NCI-H1092 treated with DMSO at 0.1 percent for 48 hours (cell line): ENCODE results near the gene CUBN.

ENCODE experiments used
- DNase-seq: peaks from one replicate; lab custom pipeline; 2025; lab: John Stamatoyannopoulos, UW

The CUBN gene

DNA sequence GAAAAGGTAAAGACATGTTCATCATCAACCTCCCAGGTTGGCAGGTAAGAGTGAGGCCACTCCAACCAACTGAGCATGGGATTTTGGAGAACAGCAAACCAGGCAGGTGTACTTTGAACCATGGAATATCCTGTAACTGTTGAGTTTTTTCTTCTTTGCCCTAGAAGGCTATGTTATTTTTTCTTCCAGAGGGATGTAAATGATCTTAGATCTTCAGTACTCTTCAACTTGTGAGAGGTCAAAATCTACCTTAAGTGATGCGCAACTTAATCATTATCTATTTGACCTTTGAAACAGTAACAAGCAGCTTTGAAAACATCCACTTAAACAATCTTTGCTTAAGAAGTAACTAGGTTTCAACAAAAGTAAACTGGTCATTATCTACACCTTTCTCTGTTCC, at the start of gene CUBN:
Gene CUBN, minus strand, starts transcription at position 71 of the 400 bp plus-strand sequence. Its CDS starts 46 bp downstream, at position 25.
- DNase-seq = no peak

- no peak for DNase-seq
Observed at GRCh38 chr10:17179002-17179401, 49.4 kb upstream of the CUBN start.

GRCh38 chr10:17178006-17178405, 48.4 kb upstream of the CUBN start:
- DNase-seq = no peak

GRCh38 chr10:17177014-17177413, 47.4 kb upstream of the CUBN start:
- no peak for DNase-seq

GRCh38 chr10:17176091-17176490, 46.5 kb upstream of the CUBN start:
- no peak for DNase-seq

DNA sequence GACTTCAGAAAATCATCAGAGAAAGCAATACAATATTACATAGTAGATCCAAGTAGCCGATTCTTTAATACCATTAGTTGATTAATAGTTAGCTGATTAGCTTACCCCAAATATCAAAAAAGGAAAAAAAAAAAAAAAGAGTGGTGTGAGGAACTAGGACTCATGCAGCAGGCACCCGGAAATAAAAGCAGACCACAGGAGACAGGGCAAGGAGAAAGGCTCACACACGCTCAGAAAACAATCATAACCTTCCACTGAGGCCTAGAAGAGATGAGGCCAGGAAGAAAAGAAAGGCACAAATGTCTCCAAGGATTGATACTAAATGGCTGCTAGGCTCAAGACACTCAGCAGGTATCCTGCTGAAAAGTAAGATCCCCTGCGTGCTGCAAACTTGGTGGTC, 45.9 kb upstream of the CUBN start:
- DNase-seq = no peak

DNA sequence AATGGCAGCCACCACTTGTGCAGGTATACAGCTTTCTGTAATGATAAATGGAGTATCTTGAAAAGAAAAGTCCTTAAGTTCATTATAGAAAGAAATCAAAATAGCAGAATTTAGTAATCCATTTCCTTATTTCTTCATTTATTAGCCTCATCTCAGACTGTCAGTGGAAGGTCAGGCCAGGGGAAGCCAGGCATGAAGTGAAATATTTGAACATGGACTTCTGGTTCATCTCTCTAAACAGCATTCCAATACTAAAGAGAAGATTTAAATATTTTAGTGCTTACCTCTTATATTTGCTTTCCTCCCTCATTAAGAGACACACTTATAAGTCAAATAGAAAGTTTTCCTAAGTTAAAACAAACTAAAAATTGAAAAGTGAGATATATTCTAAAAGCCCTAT, 45.0 kb upstream of the CUBN start:
- DNase-seq = no peak

DNA sequence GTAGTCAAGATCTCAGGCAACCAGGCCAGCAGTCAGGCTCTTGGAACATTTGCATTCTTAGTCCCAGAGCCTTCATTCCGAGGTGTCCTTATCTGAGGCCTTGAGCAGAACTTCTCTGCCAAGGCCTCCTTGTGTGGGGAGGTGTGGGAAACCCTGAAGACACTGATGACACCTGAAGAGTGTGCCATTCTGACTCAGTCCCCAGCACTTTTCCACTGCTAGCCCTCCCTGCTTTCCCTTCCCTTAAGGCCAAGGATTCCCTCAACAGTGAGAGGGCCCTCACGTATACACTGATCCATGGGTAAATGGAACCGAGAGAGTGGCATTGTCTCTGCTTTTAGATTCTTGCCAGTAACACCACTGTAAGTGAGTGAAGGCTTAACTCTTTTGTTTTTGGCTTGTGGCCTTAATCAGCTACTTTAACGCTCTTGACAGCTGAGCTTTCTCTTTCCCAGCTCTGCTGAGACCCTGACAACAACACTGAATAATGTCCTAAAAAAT, 41.6 kb upstream of the CUBN start:
- DNase-seq = no peak

- no peak for DNase-seq
Observed at GRCh38 chr10:17169803-17170202, 40.2 kb upstream of the CUBN start.

- DNase-seq = no peak
Observed at GRCh38 chr10:17166699-17167098, 37.1 kb upstream of the CUBN start.

DNA sequence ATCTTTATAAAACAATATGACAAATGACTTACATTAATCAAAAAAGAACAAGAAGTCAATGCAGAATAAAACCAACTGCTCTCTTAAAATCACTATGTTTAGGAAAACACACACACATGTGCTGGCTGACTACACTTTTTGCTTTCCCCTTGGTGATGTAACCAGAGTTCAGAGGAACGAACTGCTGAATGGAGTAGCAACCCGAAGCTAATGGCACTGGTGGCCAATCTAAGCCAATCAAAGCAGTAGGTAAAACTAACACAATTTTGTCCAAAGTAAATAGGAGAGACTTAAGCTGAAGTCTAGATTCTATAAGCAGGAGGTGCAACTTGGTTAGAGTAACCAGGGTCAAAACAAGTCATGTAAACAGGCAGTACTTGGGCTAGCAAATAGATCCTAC, 33.2 kb upstream of the CUBN start:
- DNase-seq = no peak

DNA sequence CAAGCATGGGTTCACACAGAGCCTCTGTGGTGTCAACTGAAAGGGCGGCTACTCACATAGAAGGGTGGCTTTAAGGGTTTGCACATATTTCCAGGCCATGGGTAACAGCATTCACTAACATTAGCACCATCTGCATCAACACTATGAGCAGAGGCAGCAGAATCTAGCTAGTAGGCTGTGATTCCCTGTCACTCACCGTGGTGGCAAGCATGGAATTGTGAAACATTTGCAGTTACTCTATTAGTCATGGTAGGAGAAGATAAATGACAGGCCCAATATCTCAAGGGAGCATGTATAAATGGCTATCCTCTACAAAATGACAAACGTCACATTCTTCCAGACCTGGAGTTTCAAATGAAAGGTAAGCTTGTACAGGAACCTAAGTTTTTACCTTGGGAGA, 32.2 kb upstream of the CUBN start:
- no peak for DNase-seq

DNA sequence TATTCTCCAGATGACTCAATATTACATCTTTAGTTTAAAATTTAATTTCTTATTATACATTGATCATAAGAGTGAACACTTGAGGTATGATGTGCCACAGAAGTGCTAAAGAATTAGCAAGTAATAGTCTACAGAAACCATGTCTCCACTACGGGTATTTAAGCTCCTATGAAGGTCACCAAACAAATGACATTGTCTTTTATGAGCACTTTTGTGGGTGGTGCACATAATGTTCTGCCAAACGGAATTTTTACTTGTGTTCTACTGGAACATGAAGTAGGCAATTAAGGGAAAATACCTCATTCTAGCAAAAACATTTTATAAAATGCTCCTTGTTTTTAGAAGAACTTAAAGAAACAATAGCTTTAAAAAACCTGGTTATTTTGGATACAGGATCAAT, 27.4 kb upstream of the CUBN start:
- no peak for DNase-seq

DNA sequence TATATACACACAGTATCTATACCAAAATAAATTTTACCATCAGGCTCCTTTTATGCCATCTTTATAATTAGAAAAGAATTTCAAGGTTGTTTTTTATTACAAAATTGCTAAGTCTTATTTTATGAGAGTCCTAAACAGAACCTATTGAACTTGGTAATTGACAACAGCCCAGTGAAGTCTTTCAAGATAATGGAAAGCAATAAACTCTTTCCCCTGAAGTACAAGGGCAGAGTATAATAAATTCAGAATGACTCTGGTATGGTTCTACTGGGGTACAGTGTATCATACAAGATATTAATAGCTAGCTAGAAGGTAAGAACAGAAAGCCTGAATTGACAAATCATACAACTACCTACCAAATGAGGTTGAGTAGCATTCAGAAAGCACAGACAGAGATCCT, 26.2 kb upstream of the CUBN start:
- no peak for DNase-seq

GRCh38 chr10:17154116-17154515, 24.5 kb upstream of the CUBN start:
- no peak for DNase-seq

- DNase-seq = no peak
Observed at GRCh38 chr10:17153321-17153720, 23.7 kb upstream of the CUBN start.

- DNase-seq = no peak
Observed at GRCh38 chr10:17151716-17152115, 22.1 kb upstream of the CUBN start.

- DNase-seq = no peak
Observed at GRCh38 chr10:17147884-17148489, 18.4 kb upstream of the CUBN start.

GRCh38 chr10:17146892-17147291, 17.3 kb upstream of the CUBN start:
- DNase-seq = no peak

DNA sequence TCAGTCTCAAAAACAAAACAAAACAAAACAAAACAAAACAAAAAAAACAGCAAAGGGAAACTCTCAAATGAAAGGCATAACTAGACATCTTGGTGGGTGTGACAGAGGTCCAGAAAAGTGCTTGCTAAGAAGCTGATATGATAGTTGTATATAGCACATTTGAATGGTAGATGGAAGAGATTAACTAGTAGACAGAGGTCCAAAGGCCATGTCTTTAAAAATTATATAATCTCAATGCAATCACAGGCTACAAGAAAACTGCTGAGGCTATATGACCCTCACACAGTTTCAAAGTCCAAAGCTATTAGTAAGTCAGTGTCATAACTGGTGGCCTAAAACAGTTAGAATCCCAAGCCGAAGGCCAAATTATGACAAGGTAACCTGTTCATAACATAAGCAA, 15.6 kb upstream of the CUBN start:
- no peak for DNase-seq

DNA sequence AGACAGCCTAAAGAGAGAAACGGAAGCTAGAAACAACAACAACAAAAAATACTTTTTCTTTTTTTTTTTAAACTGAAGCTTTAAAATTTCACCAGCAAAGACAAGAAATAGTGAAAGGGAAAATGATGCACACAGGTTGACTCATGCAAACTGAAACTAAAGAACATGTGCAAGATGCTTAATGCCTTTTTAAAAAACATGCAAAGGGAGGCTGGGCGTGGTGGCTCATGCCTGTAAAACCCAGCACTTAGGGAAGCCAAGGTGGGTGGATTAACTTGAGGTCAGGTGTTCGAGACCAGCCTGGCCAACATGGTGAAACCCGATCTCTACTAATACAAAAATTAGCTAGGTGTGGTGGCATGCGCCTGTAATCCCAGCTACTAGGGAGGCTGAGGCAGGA, 15.1 kb upstream of the CUBN start:
- no peak for DNase-seq

DNA sequence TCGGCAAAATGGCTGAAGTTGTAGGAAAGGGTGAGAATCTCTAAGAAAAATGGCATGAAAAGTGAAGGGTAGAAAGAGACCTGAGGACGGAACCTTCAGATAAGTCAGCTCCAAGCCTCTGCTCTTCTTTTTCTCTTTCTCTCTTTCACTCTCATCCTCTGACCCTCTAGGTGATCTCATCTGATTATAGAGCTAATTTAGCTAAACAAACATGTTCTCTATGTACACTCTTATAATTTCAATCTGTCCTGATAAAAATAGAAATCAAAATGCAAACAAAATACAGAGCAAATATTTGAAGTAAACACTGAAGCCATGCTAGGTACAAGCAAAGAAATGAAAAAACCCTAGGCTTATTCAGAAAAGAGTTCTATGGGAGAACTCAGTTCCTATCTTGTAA, 14.4 kb upstream of the CUBN start:
- no peak for DNase-seq

DNA sequence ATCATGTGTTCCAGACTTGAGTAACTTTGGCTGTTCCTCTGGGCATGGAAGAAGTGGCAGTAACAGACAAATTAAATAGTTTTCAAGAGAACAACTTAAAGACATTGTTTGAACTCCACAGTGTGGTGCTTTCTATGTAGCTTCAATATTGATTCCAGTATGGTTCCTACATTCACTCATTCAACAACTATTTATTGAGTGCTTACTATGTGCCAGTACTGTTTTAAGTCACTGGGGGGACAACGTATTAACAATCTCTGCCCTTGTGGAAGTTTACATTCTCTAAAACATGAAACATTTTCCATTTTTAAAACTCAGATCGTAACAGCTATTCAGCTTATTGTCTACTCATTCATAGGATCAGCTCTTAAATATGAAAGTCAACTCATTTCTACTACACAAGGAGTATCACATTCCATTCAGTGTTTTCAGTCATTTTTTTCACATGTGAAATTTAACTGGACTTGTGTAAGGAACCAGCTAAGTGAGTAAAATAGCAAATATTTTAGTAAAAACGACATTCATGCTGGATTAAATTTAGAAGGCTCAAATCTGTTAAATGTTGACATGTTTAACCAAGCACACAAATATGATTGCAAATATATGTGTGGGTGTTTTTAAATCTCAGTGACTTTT, 13.6 kb upstream of the CUBN start:
- no peak for DNase-seq
